ENCODE results near the gene LAMA4.

LAMA4 gene

DNA sequence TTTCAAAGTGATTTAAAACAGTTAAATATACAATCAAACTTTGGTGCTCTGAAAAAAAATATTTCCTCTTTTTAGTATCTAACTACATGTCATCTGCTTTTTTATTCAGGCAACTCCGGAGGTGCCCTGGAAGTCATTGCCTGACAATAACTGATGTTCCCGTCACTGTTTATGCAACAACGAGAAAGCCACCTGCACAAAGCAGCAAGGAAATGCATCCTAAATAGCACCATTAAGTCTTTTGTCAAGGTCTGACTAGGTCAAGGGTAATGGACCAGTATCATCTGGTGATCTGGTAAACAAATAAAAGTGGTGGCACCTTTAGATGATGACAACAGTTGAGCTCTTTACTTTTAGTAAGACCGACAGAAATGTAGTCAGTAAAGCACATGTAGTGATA, 153.8 kb downstream of the LAMA4 start:
- Histone ChIP-seq H2AK5ac (ENCODE audit: low read depth, low read length) (no peak overlapping the region), H2BK5ac (ENCODE audit: low read length) (no peak overlapping the region), H3K9ac (ENCODE audit: low read depth, low read length, poor library complexity) (no peak overlapping the region), H3K27me3 (ENCODE audit: control insufficient read depth in 3 of 3, insufficient read depth in 3 of 3, low read depth in 1 of 3, low read length in 3 of 3) (no peaks in the 10 kb centered on the region), H3K18ac (ENCODE audit: low read length) (no peak overlapping the region), H2BK120ac (ENCODE audit: low read depth, low read length) (no peak overlapping the region), H4K8ac (ENCODE audit: low read depth, low read length) (no peak overlapping the region), H3K4me1 (ENCODE audit: control insufficient read depth in 2 of 2, insufficient read depth in 1 of 2, low read depth in 1 of 2, low read length in 2 of 2) (no peaks in the 10 kb centered on the region), H4K91ac (ENCODE audit: low read depth, low read length, poor library complexity) (no peak overlapping the region), H3K36me3 (replicated peaks in 1 of 2; ENCODE audit: control insufficient read depth in 2 of 2, insufficient read depth in 2 of 2, low read length in 2 of 2) (peaks cover 0 to 24% of the 10 kb centered on the region in 2 donors), H3K9me3 (replicated peaks in 1 of 2; ENCODE audit: control insufficient read depth in 2 of 2, insufficient read depth in 1 of 2, low read depth in 1 of 2, low read length in 2 of 2) (no peaks in the 10 kb centered on the region), H2BK15ac (ENCODE audit: low read length) (no peak overlapping the region), H3K27ac (replicated peaks; ENCODE audit: low read length) (no peak overlapping the region), H3K4me3 (ENCODE audit: low read length in 2 of 2) (no peak overlapping the region), H3K23ac (ENCODE audit: low read depth, low read length, poor library complexity) (no peak overlapping the region), H2AFZ (ENCODE audit: low read length) (no peak overlapping the region), H3K14ac (ENCODE audit: low read length) (no peak overlapping the region), H3K4ac (ENCODE audit: low read length) (no peak overlapping the region), H3K79me1 (ENCODE audit: low read depth, low read length) (no peaks in the 10 kb centered on the region), H3K4me2 (ENCODE audit: insufficient read depth, low read length, poor library complexity, severe bottlenecking) (no peak overlapping the region), H2BK12ac (ENCODE audit: low read length) (no peak overlapping the region)
- no CpG with 5 or more reads among the region's 4 CpGs for WGBS, 2 donors (ENCODE audit: extremely low coverage in 2 of 2, insufficient read length in 2 of 2, insufficient replicate concordance in 1 of 2)
- no peak for DNase-seq (ENCODE audit: low spot score)

GRCh38 chr6:112096901-112097300, 157.5 kb downstream of the LAMA4 start:
- H3K27ac ChIP-seq (replicated peaks; ENCODE audit: low read length): no peak overlapping the region
- no peak overlapping the region for H2AK5ac ChIP-seq (ENCODE audit: low read depth, low read length)
- no peak overlapping the region for H3K4me3 ChIP-seq (ENCODE audit: low read length in 2 of 2)
- H3K79me1 ChIP-seq (ENCODE audit: low read depth, low read length): no peaks in the 10 kb centered on the region
- peaks cover 0 to 24% of the 10 kb centered on the region in 2 donors for H3K36me3 ChIP-seq (replicated peaks in 1 of 2; ENCODE audit: control insufficient read depth in 2 of 2, insufficient read depth in 2 of 2, low read length in 2 of 2)
- H2BK12ac ChIP-seq (ENCODE audit: low read length): no peak overlapping the region
- H3K18ac ChIP-seq (ENCODE audit: low read length): no peak overlapping the region
- H3K14ac ChIP-seq (ENCODE audit: low read length): no peak overlapping the region
- H4K8ac ChIP-seq (ENCODE audit: low read depth, low read length): no peak overlapping the region
- H2BK120ac ChIP-seq (ENCODE audit: low read depth, low read length): no peak overlapping the region
- H3K9me3 ChIP-seq (replicated peaks in 1 of 2; ENCODE audit: control insufficient read depth in 2 of 2, insufficient read depth in 1 of 2, low read depth in 1 of 2, low read length in 2 of 2): no peaks in the 10 kb centered on the region
- no peak for DNase-seq (ENCODE audit: low spot score)
- WGBS, 2 donors (ENCODE audit: extremely low coverage in 2 of 2, insufficient read length in 2 of 2, insufficient replicate concordance in 1 of 2): no CpG with 5 or more reads among the region's 2 CpGs
- H2AFZ ChIP-seq (ENCODE audit: low read length): no peak overlapping the region
- H2BK15ac ChIP-seq (ENCODE audit: low read length): no peak overlapping the region
- no peaks in the 10 kb centered on the region for H3K4me1 ChIP-seq (ENCODE audit: control insufficient read depth in 2 of 2, insufficient read depth in 1 of 2, low read depth in 1 of 2, low read length in 2 of 2)
- no peaks in the 10 kb centered on the region for H3K27me3 ChIP-seq (ENCODE audit: control insufficient read depth in 3 of 3, insufficient read depth in 3 of 3, low read depth in 1 of 3, low read length in 3 of 3)
- no peak overlapping the region for H4K91ac ChIP-seq (ENCODE audit: low read depth, low read length, poor library complexity)
- no peak overlapping the region for H3K4ac ChIP-seq (ENCODE audit: low read length)
- no peak overlapping the region for H3K23ac ChIP-seq (ENCODE audit: low read depth, low read length, poor library complexity)
- H2BK5ac ChIP-seq (ENCODE audit: low read length): no peak overlapping the region
- no peak overlapping the region for H3K9ac ChIP-seq (ENCODE audit: low read depth, low read length, poor library complexity)
- H3K4me2 ChIP-seq (ENCODE audit: insufficient read depth, low read length, poor library complexity, severe bottlenecking): no peak overlapping the region

GRCh38 chr6:112087916-112088315, 166.5 kb downstream of the LAMA4 start:
- H3K14ac ChIP-seq (ENCODE audit: low read length): no peak overlapping the region
- no peak overlapping the region for H3K23ac ChIP-seq (ENCODE audit: low read depth, low read length, poor library complexity)
- no peak overlapping the region for H2AK5ac ChIP-seq (ENCODE audit: low read depth, low read length)
- no peak overlapping the region for H2BK5ac ChIP-seq (ENCODE audit: low read length)
- peaks cover 2% of the 10 kb centered on the region for H3K79me1 ChIP-seq (ENCODE audit: low read depth, low read length)
- H3K36me3 ChIP-seq (replicated peaks in 1 of 2; ENCODE audit: control insufficient read depth in 2 of 2, insufficient read depth in 2 of 2, low read length in 2 of 2): peaks cover 1 to 26% of the 10 kb centered on the region in 2 donors
- peaks cover 0 to 5% of the 10 kb centered on the region in 2 donors for H3K9me3 ChIP-seq (replicated peaks in 1 of 2; ENCODE audit: control insufficient read depth in 2 of 2, insufficient read depth in 1 of 2, low read depth in 1 of 2, low read length in 2 of 2)
- H4K8ac ChIP-seq (ENCODE audit: low read depth, low read length): no peak overlapping the region
- no peak overlapping the region for H3K27ac ChIP-seq (replicated peaks; ENCODE audit: low read length)
- H3K4me3 ChIP-seq (ENCODE audit: low read length in 2 of 2): peak overlapping the region; percentile 75 to 90
- H3K4me1 ChIP-seq (ENCODE audit: control insufficient read depth in 2 of 2, insufficient read depth in 1 of 2, low read depth in 1 of 2, low read length in 2 of 2): peaks cover 2 to 4% of the 10 kb centered on the region in 2 donors
- peak; percentile 2 for DNase-seq (ENCODE audit: low spot score)
- no peak overlapping the region for H3K4ac ChIP-seq (ENCODE audit: low read length)
- H2BK12ac ChIP-seq (ENCODE audit: low read length): no peak overlapping the region
- H2BK15ac ChIP-seq (ENCODE audit: low read length): no peak overlapping the region
- H3K9ac ChIP-seq (ENCODE audit: low read depth, low read length, poor library complexity): no peak overlapping the region
- no peak overlapping the region for H3K18ac ChIP-seq (ENCODE audit: low read length)
- WGBS, 2 donors (ENCODE audit: extremely low coverage in 2 of 2, insufficient read length in 2 of 2, insufficient replicate concordance in 1 of 2): no CpG with 5 or more reads among the region's 7 CpGs
- no peak overlapping the region for H2BK120ac ChIP-seq (ENCODE audit: low read depth, low read length)
- peaks cover 0 to 2% (median 0%) of the 10 kb centered on the region in 3 experiments for H3K27me3 ChIP-seq (ENCODE audit: control insufficient read depth in 3 of 3, insufficient read depth in 3 of 3, low read depth in 1 of 3, low read length in 3 of 3)
- peak overlapping the region; percentile 75 for H3K4me2 ChIP-seq (ENCODE audit: insufficient read depth, low read length, poor library complexity, severe bottlenecking)
- H4K91ac ChIP-seq (ENCODE audit: low read depth, low read length, poor library complexity): no peak overlapping the region
- peak overlapping the region; percentile 92 for H2AFZ ChIP-seq (ENCODE audit: low read length)

DNA sequence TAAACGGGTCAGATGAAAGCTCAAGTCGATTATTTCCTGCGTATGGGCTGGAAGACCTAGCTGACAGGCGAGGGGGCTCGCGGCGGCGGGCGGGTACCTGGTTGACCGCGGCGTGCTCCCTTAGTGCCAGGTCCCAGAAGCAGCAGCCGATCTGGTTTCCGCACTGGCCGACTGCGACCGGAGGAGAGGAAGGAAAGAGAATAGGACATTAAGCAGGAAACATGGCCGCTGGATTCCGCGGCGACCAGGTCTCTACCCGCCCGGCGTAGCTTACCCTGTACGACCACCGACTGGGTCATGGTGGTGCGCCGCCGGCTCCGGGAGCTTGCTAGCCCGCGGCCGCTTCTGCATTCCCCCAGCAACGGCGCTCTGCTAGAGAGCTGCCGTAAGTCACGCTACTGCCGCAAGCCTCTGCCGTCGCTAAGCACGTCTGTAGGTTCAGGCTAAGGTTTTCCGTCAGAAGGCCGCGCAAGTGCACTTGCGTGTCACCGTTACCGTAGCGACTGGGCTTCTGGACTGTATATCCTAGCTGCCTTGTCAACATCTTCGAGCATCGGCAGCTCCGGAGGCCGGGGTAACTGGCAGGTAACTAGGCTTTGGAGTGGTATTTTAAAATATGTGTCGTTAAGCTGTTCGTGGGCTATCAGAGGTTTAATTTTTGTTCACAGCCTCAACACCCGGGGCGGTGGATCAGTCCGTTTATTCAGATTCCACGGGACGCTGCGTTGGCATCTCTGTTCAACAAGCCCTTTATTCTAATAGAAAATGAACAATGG, 167.0 kb downstream of the LAMA4 start, which contains the start of the genes FAM229B and TUBE1:
TSS of gene FAM229B (plus strand) at position 456 of the 776 bp plus-strand sequence. CDS start 11,693 bp downstream, outside the sequence.
TSS of gene TUBE1 (minus strand) at position 347 of the 776 bp plus-strand sequence. CDS start at position 299, 48 bp downstream.
- Histone ChIP-seq H3K9ac (ENCODE audit: low read depth, low read length, poor library complexity) (peak within 1 kb of the TSS; percentile 91), H2BK15ac (ENCODE audit: low read length) (no peak within 1 kb of the TSS), H3K4me2 (ENCODE audit: insufficient read depth, low read length, poor library complexity, severe bottlenecking) (peak within 1 kb of the TSS; percentile 75), H2BK120ac (ENCODE audit: low read depth, low read length) (no peak within 1 kb of the TSS), H3K27me3 (ENCODE audit: control insufficient read depth in 3 of 3, insufficient read depth in 3 of 3, low read depth in 1 of 3, low read length in 3 of 3) (peaks cover 0 to 2% (median 0%) of the 10 kb centered on the region in 3 experiments), H3K23ac (ENCODE audit: low read depth, low read length, poor library complexity) (peak within 1 kb of the TSS; percentile 14), H2AFZ (ENCODE audit: low read length) (peak within 1 kb of the TSS; percentile 92), H4K91ac (ENCODE audit: low read depth, low read length, poor library complexity) (no peak within 1 kb of the TSS), H3K36me3 (replicated peaks in 1 of 2; ENCODE audit: control insufficient read depth in 2 of 2, insufficient read depth in 2 of 2, low read length in 2 of 2) (peaks cover 1 to 32% of the 10 kb centered on the region in 2 donors), H4K8ac (ENCODE audit: low read depth, low read length) (no peak within 1 kb of the TSS), H3K4me1 (ENCODE audit: control insufficient read depth in 2 of 2, insufficient read depth in 1 of 2, low read depth in 1 of 2, low read length in 2 of 2) (peaks cover 2 to 4% of the 10 kb centered on the region in 2 donors), H2AK5ac (ENCODE audit: low read depth, low read length) (no peak within 1 kb of the TSS), H3K4me3 (ENCODE audit: low read length in 2 of 2) (peak within 1 kb of the TSS; percentile 75 to 90), H3K18ac (ENCODE audit: low read length) (peak within 1 kb of the TSS; percentile 91), H3K14ac (ENCODE audit: low read length) (peak within 1 kb of the TSS; percentile 67), H3K79me1 (ENCODE audit: low read depth, low read length) (peaks cover 2% of the 10 kb centered on the region), H3K27ac (replicated peaks; ENCODE audit: low read length) (peak within 1 kb of the TSS; percentile 62), H2BK5ac (ENCODE audit: low read length) (peak within 1 kb of the TSS; percentile 83), H2BK12ac (ENCODE audit: low read length) (no peak within 1 kb of the TSS), H3K9me3 (replicated peaks in 1 of 2; ENCODE audit: control insufficient read depth in 2 of 2, insufficient read depth in 1 of 2, low read depth in 1 of 2, low read length in 2 of 2) (peaks cover 0 to 5% of the 10 kb centered on the region in 2 donors), H3K4ac (ENCODE audit: low read length) (no peak within 1 kb of the TSS)
- WGBS, 2 donors (ENCODE audit: extremely low coverage in 2 of 2, insufficient read length in 2 of 2, insufficient replicate concordance in 1 of 2): no CpG with 5 or more reads among the region's 60 CpGs
- peak; percentile 90 for DNase-seq (ENCODE audit: low spot score)

Measured in neuronal stem cell (in vitro differentiated cells).